HG02642 (cell line): ENCODE data around the gene CAPN3.

Experiments
- ATAC-seq: cut with Tn5 transposase; IDR thresholded peaks from one replicate; pipeline ENCODE4 v1.9.1; 2021; ENCODE audit warnings: mild to moderate bottlenecking; ENCODE audit not compliant: unreplicated experiment, poor library complexity

CAPN3 gene

DNA sequence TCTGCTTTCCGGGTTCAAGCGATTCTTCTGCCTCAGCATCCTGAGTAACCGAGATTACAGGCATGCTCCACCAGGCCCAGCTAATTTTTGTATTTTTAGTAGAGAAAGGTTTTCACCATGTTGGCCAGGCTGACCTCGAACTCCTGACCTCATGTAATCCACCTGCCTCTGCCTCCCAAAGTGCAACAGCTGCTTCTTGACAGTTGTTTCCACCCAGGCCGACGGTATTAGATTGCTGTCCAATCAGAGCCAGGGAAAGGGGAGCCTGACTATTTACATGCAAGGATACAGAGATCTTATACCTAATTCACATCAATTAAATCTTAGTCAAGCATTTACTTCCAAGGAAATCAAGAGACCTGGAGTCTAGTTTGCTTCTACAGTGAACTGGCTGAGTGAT lies 4.0 kb upstream of the CAPN3 start:
- no peak for ATAC-seq

DNA sequence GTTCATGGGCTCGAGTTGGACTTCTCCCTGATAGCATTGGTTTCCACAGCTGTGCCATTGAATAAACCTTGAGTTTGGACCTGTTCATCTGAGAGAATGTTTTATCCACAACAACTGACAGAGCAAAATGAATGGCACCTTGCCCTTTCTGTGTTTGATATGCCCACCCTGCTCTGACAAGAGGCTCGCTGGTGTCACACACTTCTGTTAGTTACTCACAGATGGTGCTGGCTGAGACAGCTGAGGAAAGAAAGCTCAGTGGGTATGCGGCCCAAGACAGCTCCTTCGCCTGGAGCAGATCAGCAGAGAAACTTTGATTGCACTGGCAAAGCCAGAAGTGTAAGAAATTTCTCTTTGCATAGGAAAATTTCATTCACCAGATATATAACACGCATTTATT lies 2.5 kb upstream of the CAPN3 start:
- ATAC-seq, result no peak

DNA sequence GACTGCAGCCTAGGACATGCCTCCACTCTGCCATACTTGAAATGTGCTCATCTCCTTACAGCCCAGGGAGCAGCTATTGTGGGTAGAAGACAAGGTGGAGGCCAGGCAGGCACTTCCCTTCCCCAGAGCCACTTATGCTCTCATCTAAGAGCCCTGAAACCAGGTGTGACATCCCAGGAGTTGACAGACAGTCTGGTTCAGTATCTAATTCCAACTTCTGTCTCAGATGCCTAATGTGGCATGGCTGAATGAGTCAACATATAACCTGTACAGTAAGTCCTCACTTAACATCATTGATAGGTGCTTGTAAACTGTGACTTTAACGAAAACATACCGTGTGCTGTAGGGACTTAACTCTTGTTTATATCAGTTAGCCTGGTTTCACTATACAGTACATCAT lies 1.2 kb upstream of the CAPN3 start:
- no peak for ATAC-seq

DNA sequence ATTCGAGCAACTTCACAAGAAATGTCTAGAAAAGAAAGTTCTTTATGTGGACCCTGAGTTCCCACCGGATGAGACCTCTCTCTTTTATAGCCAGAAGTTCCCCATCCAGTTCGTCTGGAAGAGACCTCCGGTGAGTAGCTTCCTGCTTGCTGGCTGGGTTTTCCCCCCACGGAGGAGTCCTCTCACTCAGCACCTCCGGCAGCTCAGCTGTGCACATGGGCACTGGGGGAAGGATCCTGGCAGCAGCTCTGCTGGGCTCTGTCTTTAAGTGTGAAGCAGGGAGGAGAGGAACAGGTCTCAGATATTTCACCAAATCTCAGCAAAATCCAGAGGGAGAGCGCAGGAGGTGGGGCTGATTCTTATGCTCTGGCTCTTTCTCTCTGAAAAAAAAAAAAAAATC lies 684 bp downstream of the CAPN3 start:
- no peak for ATAC-seq

DNA sequence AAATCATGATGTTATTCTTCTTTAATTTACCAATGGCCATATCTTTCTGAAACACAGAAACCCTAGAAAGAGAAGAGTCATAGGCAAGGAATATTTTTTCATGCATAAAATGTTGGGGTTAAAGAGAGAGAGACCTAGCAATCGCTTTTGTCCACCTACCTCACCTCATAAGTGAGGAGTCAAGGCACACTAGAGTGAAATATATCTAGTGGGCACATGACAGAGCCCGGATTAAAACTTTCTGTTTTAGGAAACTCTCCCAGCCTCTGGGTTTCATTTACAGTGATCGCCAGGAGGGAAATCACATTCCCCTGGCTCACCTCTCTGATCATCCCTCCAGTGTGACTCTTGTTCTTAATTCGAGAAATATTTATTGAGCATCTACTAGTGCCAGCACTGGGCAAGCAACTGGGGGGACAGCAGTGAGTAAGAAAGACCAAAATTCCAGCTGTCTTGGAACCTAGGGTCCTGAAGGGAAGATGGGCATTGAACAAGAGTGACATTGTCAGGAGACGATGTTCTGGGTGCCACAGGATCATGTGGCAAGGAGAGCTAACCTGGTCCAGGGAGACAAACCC lies 1.3 kb downstream of the CAPN3 start:
- ATAC-seq, result no peak

DNA sequence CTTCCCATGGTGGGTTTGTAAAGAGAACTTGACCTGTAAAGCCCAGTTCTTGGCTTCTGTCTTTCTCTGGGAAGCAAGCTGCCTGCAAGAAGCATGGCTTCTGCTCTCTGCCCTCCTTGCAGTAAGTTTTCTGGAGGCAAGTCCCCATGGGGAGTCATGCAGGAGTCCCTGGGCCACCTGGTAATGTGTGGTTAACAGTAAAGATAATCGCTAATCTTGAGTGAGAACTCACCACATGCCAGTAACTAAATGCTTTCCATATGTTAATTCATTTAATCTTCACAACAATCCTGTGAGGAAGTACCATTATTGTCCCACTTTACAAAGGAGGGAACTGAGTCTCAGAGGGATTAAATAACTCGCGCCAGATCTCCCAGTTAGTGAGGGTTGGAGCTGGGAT lies 4.2 kb downstream of the CAPN3 start:
- no peak for ATAC-seq

DNA sequence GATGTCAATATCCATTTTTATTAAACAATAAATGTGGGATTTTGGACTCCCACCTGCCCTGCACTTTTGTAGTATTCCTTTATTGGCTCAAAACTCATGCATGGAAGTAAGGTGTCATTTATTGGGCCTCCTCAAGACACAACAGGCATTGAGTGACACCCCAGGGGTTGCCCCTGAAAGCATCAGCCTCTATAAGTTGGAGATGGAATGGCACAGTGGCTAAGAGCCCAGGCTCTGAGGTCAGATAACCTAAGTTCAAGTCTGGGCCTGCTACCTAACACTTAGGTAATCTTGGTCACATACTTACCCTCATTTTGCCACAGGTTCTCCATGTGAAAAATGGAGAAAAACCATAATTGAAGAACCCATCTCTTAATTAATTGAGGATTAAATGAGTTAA lies 4.6 kb downstream of the CAPN3 start:
- no peak for ATAC-seq

DNA sequence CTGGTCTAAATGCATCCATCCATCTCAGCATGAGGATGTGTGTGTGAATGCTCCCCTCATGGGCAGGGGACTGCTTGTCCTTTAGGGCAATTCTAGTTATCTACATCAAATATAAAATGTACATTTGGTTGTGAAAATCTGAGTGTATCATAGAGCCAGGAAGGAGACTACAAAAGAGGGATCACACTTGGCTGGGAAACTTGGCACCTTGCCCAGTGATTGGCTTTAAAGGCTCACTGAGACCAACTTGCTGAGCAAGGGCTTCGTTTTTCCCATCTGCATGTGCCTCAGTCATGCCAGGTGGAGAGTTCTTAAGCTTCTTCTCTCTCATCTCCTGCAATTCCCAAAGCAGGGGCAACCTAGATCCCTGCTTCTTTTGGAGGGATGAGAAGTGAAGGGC lies 5.2 kb downstream of the CAPN3 start:
- no peak for ATAC-seq

DNA sequence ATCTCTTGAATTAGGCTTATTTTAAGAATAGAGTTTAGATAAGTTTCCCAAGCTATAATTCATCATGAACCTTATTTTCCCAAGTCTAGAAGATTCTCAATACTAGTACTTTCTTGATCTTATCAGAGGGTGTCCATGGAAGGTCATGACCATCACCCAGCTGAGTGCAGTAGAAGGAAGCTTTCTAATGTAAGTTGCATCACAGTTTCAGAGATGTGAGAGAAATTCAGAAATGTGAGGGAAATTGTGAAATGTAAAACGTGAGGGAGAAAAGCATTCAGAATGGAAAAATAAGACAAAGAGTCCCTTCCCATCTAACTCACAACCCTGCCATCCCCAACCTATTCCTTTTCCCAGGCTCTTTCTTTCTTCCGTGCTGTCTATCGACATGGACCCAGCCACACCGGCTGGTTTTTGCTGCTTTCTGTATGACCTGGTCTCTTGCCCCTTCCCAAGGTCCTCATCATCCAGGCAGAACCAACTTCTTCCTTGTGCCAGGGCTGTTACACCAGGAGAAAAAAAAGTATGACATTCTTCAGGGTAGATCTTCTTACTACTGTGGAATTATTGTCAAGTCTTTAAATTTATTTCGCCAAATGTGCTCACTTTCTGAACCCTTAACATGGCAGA lies 6.7 kb downstream of the CAPN3 start:
- no peak for ATAC-seq

DNA sequence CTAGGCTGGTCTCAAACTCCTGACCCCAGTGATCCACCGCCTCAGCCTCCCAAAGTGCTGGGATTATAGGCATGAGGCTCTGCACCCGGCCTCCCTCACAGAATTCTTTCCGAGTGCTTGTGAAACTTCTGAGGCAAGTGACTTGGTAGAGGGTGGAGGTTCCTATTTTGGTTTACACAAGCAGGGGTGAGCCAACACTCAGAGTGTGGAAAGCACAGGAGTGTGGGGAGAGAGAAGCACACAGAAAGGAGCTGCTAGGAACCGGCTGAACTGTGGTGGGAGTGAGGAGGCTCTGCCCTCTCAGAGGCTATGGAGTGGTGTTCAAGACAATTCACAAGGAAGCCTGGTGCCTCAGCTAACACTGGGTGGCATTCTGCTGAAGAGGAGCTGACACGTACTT lies 7.7 kb downstream of the CAPN3 start:
- ATAC-seq, result no peak

DNA sequence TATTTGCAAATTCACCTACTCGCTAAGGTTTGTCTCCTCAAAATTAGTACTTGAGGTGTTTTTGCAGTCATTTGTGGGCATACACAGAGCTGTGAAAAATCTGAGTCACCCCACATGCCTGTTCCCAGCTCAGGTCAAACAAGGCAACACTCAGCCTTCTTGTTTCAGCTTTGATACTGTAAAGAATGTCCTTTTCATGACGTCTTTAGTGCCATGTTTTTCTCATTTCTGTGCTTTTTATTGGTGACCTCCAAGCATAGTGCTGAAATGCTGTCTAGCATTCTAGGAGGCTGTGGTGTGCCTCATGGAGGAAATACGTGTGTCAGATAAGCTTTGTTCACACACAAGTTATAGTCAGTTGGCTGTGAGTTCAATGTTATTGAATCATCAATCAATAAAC lies 8.8 kb downstream of the CAPN3 start:
- no peak for ATAC-seq

DNA sequence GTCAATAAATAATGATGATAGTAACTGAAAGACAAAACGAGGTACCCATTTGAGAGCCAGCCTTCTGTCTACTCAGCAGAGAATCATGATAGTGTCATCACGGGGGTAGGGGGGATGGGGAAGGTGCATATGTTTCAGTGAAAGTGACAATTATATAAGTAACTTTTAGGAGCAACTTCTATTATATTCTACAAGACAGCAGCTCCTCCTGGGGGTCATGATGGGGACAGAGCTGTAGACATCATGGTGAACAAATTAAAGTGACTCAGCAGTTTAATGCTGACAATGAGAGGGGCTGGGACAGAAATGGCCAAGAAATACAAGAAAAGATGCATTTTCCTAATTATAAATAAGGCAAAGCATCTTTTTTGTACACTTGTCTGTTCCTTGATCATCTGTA lies 11.8 kb downstream of the CAPN3 start:
- ATAC-seq, result no peak

DNA sequence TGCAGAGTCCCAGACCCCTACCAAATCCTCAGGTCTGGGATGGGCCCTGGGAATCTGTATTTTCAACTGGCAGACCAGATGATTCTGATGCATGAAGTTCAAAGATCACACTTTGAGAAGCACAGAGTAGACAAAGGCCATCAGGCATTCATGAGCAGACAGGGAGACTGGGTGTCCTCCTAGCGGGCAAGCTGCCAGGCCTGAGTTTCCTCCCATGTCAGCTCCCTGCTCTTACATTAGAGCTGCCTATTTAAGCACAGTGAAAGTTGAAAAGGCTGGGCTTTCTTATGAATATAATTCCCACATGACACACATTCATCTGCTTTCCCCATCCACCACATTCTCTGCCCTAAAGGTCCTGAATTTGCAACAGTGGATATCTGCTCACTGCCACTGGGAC lies 14.0 kb downstream of the CAPN3 start:
- ATAC-seq, result no peak

DNA sequence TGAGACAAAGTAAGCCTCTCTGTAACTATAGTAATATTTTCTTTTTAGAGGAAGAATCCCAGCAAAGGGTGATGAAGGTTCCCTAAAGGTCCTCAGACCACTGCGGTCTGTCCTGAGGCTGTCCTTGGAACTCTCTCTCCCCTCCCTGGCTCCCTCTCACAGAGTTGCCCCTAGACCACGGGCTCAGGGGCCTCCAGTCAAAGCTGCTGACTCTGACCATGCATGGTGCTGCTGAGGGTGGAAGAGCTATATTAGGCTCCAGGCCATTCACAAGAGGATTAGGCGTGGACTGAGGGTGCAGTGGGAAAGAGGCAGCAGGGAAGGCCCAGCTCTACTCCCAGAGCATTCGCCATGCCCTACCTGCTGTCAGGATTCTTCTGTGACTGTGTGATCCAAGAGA lies 14.6 kb downstream of the CAPN3 start:
- ATAC-seq, result no peak

DNA sequence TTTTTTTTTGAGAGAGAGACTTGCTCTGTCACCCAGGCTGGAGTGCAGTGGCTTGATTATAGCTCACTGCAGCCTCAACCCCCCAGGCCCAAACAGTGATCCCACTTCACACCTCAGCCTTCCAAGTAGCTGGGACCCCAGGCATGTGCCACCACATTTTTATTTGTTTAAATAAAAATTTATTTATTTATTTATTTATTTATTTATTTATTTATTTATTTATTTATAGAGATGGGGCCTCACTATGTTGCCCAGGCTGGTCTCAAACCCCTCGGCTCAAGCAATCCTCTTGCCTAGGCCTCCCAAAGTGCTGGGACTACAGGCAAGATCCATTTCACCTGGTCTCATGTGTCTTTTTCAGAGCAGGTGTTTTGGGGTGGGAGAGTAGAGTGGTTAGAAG lies 15.5 kb downstream of the CAPN3 start:
- ATAC-seq, result no peak

DNA sequence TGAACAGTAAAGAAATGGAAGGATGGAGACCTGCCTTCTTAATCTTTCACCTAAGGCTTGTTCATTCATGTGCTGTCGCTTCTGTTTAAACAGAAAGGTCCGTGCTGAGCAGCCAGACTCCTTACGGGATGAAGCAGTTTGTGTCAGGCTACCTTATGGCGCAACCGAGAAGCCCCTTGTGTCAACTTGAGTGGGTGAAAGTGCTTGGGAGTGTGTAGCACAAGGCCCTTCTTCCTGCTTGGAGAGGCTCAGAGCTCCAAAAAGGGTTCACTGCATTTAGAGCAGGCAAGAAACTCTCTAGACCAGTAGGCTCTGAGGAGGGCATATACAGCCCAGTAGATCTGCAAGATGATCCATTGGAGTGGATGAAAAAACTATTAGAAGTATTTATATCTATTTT lies 16.0 kb downstream of the CAPN3 start:
- no peak for ATAC-seq

DNA sequence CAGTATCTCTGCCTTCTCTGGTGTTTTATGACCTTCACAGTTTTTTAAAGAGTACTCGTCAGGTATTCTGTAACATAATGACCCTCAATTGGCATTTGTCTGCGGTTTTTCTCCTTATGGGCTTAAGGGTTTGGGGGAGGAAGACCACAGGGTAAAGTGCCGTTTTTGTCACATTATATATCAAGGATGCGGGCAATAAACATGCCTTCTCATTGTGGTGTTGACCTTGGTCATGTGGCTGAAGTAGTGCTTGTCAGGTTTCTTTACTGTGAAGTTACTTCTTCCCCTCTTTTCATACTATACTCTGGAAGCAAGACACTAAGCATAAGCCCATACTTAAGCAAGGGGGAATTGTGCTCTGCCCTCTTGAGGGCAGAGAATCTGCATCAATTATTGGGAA lies 16.6 kb downstream of the CAPN3 start:
- no peak for ATAC-seq

DNA sequence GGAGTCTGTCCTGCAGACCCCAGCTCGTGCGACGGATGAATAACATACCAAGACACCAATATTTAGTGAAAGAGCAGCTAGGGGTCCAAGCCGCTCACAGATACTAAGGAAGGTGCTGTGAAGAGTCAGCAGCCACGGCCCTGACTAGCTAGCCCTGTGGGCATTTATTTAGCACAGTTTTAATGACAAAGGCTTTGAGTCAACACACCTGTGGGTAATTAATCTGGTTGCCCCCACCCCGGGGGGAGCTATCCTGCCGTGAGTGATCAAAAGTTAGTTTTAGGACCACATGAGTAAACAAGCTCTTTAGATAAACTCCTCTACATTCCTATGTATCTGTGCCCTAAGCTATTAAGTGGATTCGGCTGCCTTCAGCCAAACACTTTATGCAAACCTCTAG lies 18.7 kb downstream of the CAPN3 start:
- no peak for ATAC-seq

DNA sequence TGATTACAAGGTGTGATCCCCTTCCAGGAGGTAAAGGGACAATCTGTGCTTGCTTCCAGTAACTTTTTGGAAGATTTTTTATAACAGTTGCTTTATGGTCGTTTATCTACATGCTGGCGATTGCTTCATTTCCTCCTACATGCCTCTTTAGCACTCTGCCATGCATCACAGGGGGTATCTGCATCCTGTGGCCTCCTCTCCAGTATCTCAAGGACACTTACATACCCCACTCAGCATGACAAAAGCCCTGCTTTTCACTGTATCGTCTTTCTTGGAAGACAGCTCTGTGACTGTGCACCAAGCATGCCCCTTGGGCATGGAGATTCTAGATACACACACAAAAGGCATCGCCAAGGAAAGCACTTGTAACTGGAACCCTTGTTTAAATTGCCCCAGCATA lies 25.3 kb downstream of the CAPN3 start:
- ATAC-seq, result no peak

DNA sequence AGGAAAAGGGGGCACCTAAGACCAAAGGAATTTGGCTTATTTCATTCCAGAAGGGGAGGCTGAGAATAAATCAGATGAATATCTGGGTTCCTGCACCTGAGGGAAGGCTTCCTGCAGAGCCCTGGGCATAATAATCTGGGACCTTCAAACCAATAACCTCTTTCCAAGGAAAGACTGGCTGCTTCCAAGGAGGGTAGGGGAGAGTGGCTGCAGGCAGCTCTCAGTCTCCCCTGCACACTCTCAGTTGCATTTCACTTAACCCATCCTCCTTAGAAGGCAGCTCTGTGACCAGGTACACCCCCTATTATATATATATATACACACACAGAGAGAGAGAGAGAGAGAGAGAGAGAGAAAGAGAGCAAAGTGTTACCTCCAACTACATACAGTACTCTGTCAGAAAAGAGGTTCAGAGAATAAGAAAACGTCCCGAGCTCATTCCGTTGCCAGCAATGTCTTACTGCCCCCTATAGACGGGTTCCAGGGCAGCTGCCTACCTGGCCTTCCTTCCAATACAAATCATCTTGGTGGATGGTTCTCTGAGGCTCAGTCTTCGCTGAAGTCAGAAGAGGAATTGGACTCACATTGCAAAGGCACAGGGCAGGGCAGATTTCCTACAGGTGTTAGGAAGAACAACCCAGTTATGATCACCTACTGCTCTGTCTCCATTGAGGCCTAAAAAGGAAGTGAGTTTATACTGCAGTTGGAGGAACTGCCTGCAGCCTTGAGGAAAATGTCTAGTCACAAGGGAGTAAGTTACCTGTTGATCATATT lies 26.1 kb downstream of the CAPN3 start:
- ATAC-seq, result no peak

DNA sequence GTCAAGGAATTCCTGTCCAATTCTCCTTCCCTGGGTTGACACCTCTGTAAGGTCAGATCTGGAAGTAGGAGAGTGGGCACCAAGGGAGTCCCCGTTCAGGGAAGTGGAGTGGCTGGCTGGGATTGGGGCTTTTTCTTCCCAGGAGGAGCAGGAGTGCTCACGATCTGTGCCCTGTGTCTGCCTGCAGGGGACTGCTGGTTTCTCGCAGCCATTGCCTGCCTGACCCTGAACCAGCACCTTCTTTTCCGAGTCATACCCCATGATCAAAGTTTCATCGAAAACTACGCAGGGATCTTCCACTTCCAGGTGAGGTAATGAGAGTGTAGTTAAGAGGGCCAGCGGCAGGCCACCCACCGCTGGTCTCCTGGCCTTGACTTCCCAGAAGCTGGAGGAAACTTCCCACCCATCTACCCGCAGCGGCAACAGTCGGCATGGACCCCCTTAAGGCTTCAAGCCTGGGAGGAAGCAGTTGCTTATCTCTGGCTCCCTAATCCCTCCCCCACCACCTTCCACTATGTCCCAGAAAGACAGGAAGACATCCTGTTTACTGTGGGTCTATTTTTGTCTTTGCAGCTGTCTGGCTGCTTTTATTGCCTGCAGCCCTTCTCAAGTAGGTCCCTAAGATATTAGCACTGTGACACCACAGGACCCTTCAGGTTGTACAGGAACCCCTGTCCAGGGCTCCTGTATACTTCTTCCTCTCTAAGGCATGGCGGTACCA lies 26.8 kb downstream of the CAPN3 start:
- ATAC-seq, result no peak
